NCI-H128 (cell line): Measurements from ENCODE around the gene TMEM89.

Experiments used
- DNase-seq: peaks from one replicate; lab custom pipeline; 2025; ENCODE audit not compliant: unreplicated experiment; lab: John Stamatoyannopoulos, UW

TMEM89 gene

GRCh38 chr3:48642605-48643004 is 21.0 kb upstream of the TMEM89 start:
- no peak for DNase-seq

GRCh38 chr3:48641396-48641795 is 19.8 kb upstream of the TMEM89 start:
- DNase-seq: no peak

GRCh38 chr3:48639944-48640606 is 18.5 kb upstream of the TMEM89 start:
- DNase-seq: no peak

GRCh38 chr3:48637305-48637704 is 15.7 kb upstream of the TMEM89 start:
- DNase-seq: no peak

GRCh38 chr3:48636149-48636655 is 14.6 kb upstream of the TMEM89 start:
- no peak for DNase-seq

GRCh38 chr3:48635222-48636021 is 13.9 kb upstream of the TMEM89 start, which contains the start of gene SLC26A6:
Gene SLC26A6, minus strand, starts transcription at chr3:48635461. Its CDS starts 68 bp downstream, at chr3:48635393.
- DNase-seq: peak; percentile 81

GRCh38 chr3:48634661-48635221 is 13.2 kb upstream of the TMEM89 start:
- DNase-seq: no peak

- DNase-seq: no peak
These were observed 12.2 kb upstream of the TMEM89 start for GRCh38 chr3:48633743-48634142.

- no peak for DNase-seq
These were observed 11.7 kb upstream of the TMEM89 start for GRCh38 chr3:48633256-48633655.

- DNase-seq: no peak
These were observed 10.2 kb upstream of the TMEM89 start for GRCh38 chr3:48631516-48632448.

GRCh38 chr3:48630833-48631232 is 9.3 kb upstream of the TMEM89 start:
- no peak for DNase-seq

GRCh38 chr3:48630407-48630806 is 8.8 kb upstream of the TMEM89 start:
- no peak for DNase-seq

- DNase-seq: no peak
These were observed 8.3 kb upstream of the TMEM89 start for GRCh38 chr3:48629894-48630293.

GRCh38 chr3:48628277-48629017 is 6.9 kb upstream of the TMEM89 start:
- DNase-seq: no peak

- no peak for DNase-seq
These were observed 4.0 kb upstream of the TMEM89 start for GRCh38 chr3:48625600-48625999.

- DNase-seq: no peak
These were observed 3.2 kb upstream of the TMEM89 start for GRCh38 chr3:48624767-48625166.

GRCh38 chr3:48623851-48624547 is 2.4 kb upstream of the TMEM89 start:
- no peak for DNase-seq

GRCh38 chr3:48619541-48620524 is 1.7 kb downstream of the TMEM89 start:
- no peak for DNase-seq
